Ishikawa (cell line): ENCODE results near the gene BACE1.

Source experiments
- CEBPB ChIP-seq: IDR thresholded peaks from 2 replicates; pipeline ENCODE4 v1.6.1; 2012
- CREB1 ChIP-seq: IDR thresholded peaks from 2 replicates; pipeline ENCODE4 v1.6.1; 2012; ENCODE audit warnings: low read depth
- EP300 ChIP-seq: IDR thresholded peaks from 2 replicates; pipeline ENCODE4 v1.6.1; 2012; ENCODE audit warnings: borderline replicate concordance
- FOXM1 ChIP-seq: IDR thresholded peaks from 2 replicates; pipeline ENCODE4 v1.6.1; 2012; ENCODE audit warnings: low read depth, borderline replicate concordance
- NFIC ChIP-seq: IDR thresholded peaks from 2 replicates; pipeline ENCODE4 v1.6.1; 2012
- RAD21 ChIP-seq: IDR thresholded peaks from 2 replicates; pipeline ENCODE4 v1.6.1; 2012; ENCODE audit warnings: low read depth
- TAF1 ChIP-seq: IDR thresholded peaks from 2 replicates; pipeline ENCODE4 v1.6.1; 2012; ENCODE audit warnings: low read depth, mild to moderate bottlenecking
- TEAD4 ChIP-seq: IDR thresholded peaks from 2 replicates; pipeline ENCODE4 v1.6.1; 2012
- YY1 ChIP-seq: IDR thresholded peaks from 2 replicates; pipeline ENCODE4 v1.6.1; 2012; ENCODE audit warnings: low read depth
- ZBTB7A ChIP-seq: IDR thresholded peaks from 2 replicates; pipeline ENCODE4 v1.6.1; 2012; ENCODE audit warnings: low read depth
- TF ChIP-seq, protein P1 (sequence below): IDR thresholded peaks from 2 replicates; pipeline ENCODE4 v1.6.1; 2012
- TF ChIP-seq, protein P2 (sequence below): IDR thresholded peaks from 2 replicates; pipeline ENCODE4 v1.6.1; 2012
- TF ChIP-seq, protein P3 (sequence below): IDR thresholded peaks from 2 replicates; pipeline ENCODE4 v1.6.1; 2012; ENCODE audit warnings: low read depth, mild to moderate bottlenecking

DNA sequence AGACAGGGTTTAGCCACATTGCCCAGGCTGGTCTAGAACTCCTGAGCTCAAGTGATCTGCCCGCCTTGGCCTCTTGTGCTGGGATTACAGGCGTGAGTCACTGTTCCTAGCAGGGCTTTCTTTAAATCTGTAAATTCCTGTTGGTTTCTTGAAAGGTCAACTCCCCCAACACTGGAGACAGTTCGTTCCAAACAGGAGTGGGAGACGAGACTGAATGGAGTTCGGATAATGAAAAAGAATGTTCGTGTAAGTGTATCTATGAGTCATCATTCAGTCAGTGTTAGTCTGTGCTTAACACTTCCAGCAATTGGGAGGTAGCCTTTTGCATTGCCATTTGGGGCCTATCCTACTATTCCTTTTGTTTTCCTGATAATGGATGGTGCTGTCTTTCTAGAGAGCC, 34.9 kb downstream of the BACE1 start:
- TF ChIP-seq EP300 = no peak
- TF ChIP-seq, protein P1, sequence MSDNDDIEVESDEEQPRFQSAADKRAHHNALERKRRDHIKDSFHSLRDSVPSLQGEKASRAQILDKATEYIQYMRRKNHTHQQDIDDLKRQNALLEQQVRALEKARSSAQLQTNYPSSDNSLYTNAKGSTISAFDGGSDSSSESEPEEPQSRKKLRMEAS = no peak
- TF ChIP-seq YY1 = no peak
- TF ChIP-seq, protein P2, sequence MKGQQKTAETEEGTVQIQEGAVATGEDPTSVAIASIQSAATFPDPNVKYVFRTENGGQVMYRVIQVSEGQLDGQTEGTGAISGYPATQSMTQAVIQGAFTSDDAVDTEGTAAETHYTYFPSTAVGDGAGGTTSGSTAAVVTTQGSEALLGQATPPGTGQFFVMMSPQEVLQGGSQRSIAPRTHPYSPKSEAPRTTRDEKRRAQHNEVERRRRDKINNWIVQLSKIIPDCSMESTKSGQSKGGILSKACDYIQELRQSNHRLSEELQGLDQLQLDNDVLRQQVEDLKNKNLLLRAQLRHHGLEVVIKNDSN = no peak
- TF ChIP-seq TEAD4 = no peak
- no peak for TF ChIP-seq CEBPB
- TF ChIP-seq, protein P3, sequence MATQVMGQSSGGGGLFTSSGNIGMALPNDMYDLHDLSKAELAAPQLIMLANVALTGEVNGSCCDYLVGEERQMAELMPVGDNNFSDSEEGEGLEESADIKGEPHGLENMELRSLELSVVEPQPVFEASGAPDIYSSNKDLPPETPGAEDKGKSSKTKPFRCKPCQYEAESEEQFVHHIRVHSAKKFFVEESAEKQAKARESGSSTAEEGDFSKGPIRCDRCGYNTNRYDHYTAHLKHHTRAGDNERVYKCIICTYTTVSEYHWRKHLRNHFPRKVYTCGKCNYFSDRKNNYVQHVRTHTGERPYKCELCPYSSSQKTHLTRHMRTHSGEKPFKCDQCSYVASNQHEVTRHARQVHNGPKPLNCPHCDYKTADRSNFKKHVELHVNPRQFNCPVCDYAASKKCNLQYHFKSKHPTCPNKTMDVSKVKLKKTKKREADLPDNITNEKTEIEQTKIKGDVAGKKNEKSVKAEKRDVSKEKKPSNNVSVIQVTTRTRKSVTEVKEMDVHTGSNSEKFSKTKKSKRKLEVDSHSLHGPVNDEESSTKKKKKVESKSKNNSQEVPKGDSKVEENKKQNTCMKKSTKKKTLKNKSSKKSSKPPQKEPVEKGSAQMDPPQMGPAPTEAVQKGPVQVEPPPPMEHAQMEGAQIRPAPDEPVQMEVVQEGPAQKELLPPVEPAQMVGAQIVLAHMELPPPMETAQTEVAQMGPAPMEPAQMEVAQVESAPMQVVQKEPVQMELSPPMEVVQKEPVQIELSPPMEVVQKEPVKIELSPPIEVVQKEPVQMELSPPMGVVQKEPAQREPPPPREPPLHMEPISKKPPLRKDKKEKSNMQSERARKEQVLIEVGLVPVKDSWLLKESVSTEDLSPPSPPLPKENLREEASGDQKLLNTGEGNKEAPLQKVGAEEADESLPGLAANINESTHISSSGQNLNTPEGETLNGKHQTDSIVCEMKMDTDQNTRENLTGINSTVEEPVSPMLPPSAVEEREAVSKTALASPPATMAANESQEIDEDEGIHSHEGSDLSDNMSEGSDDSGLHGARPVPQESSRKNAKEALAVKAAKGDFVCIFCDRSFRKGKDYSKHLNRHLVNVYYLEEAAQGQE = no peak
- no peak for TF ChIP-seq ZBTB7A
- TF ChIP-seq TAF1 = no peak
- no peak for TF ChIP-seq NFIC
- no peak for TF ChIP-seq CREB1
- no peak for TF ChIP-seq FOXM1
- no peak for TF ChIP-seq RAD21
